GM19468 (cell line): ENCODE data around the gene SEC11C.
"Not testable (repeated sequence)": the region's sequence is repeated elsewhere in the genome, so short reads cannot be mapped to it uniquely, and the experiment has no call there.

Experiments
- ATAC-seq: cut with Tn5 transposase; IDR thresholded peaks from one replicate; pipeline ENCODE4 v1.9.1; 2021; ENCODE audit warnings: mild to moderate bottlenecking, moderate library complexity, moderate number of reproducible peaks; ENCODE audit not compliant: unreplicated experiment; ENCODE audit errors: extremely low read depth

Gene SEC11C

DNA sequence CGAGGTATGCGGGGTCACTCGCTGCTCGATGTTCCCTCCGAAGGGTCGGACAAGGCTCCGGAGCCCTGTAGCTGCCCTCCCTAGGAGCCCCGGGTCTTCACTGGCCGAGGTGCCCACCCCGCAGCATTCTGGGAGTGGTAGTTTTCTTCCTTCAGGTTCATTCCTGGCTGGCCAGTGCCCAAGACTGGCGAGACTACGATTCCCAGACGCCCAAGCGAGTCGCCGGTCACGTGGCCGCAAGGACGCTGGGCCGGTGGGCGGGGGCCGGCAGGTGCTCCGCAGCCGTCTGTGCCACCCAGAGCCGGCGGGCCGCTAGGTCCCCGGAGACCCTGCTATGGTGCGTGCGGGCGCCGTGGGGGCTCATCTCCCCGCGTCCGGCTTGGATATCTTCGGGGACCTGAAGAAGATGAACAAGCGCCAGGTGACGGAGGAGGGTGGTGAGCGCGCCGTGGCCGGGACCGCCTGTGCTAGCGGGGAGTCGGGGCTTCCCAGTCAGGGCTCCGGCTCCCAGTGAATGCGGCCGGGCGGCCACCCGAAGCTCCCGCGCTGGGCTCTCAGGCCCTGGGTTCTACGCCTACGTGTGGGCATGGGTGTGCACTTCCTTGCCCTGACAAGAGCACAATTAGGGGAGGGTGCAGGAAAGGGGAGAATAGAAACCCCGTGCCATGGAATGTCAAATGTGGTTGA, at the start of gene SEC11C:
TSS of gene SEC11C (plus strand) at position 270 of the 687 bp plus-strand sequence. CDS start at position 335, 65 bp downstream.
- ATAC-seq, result peak; percentile 78

DNA sequence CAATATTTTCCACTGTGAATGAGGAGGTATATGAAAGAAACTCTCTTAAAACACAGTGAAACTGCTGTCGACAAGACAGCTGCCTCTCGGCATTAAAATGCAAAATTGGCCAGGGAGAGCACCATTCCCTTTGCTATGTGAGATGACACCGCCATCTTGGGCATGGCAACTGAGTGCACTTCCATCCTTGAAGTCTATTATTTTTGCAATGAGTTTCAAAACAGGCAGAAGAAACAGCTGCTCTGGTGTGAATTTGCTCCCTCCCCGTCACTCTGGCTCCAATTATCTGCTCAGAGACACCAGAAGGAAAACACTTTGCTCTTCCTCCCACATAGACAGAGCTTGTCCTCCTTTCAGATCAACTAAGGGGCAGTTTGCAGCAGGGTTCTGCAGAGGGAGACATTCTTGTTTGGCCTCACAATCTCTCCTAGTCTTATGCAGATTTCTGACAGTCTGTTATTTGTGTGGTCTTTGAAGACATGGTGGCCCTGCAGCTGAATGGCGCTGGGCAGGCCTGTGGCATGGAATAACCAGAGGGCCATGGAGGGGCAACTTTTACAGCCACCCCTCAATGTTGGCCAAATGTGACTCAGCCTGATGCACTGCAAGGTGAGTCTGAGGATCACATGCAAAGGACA, 48.6 kb upstream of the SEC11C start:
- no peak for ATAC-seq

DNA sequence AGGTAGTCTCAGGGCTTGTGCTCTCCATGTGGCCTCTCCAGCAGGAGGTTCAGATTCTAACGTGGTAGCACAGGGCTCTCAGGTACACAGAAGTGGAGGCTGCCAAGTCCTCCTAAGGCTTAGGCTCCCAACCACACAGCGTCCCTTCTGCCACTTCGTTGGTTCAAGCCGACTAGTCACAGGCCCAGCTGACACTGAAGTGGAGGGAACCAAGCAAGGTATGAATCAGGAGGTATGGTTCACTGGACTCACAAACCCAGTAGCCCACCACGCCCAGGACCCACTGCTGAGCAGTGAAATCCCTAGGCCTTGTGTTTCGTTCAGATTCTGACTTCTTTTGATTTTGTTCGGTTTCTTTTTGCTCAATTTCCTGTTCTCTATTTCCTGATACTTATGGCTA, 46.0 kb upstream of the SEC11C start:
- ATAC-seq, result no peak

DNA sequence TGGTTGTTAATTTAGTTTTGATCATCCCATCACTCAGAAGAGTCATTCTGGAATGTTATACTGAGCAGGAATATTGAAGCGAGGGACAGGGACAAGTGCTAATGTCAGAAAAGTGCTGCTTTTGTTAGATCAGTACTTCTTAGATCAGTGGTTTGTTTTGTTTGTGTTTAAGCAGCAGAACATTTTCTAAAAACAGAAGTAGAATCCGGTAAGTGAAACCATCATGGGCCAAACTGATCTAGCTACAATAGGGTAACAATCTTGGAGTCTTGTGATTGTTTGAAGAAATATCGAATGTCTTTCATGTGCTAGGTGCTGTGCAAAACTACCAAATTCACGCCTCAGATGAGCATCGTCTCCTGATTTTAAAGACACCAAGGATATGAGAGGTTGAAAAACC, 45.1 kb upstream of the SEC11C start:
- no peak for ATAC-seq

DNA sequence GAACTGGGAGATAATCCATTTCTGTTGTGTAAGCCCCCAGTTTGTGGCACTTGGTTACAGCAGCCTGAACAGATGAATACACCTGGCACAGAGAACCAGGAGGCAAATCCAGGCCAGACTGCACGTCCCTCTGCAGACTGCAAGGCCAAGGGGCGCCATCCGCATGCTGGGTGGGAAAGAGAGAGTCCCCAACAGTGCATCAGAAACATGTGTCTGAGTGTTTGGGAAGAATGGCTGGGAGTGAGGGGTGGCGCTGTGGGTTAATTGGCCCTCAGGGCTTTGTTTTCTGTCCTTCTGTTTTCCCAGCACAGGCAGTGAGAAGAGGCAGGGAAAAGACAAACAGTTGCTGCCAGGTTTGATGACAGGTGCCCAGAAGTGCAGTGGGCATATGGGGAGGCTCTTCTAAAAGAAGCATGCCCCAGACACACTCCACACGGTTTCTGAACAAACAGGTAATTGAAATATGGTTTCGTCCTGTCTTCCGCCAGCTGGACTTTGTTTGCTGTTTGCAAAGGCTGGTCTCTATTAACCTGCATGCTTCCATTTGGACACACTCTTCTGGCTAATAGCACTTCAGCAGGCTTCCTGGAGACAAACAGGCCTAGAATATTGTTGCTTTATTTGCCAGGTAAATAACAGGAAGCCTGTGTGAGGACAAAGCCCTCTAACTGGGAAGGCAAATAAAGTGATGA, 43.4 kb upstream of the SEC11C start:
- no peak for ATAC-seq

DNA sequence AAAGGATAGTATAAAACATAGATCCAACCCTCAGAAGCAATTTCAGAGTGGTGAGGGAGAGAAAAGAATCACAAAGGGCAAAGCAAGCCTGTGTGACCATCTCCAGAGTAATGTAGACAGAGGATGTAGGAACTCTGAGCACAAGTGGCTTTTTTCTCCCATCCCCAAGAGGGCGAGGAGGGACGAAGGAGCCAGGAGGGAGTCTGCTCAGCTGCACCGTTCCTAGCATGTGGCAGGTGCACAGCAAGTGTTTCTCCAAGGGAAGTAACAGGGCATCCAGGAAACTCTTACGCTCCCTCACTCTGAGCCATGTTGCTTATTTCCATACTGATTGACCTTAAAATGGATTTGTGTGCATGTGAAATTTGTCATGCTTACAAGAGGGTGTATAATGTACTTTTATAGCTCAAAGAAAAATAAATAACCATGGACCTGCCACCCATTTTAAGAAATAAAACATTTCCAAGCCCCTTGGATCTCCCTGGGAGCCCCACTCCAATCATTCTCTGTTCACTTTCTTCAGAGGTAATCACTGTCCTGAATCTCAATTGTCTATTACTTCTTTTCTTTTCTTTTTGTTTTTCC, 37.8 kb upstream of the SEC11C start:
- ATAC-seq, result no peak

DNA sequence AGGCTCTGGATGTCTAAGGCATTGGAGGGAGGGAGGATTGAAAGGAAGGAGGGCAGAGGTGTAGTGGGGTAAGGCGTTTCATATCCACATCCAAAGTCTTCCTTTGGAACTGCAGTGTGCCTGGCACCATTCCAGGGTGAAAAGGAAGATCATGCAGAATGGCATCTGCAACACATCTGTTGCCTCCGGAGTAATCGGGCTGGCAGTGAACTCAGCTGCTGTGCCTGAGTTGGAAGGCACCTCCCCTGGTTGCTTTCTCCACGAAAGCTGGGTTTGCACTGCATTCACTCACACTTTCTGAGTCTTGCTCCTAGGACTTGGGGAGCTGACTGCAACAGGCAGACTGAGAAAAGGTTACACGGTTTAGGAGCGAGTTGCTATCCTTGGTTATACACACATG, 30.3 kb upstream of the SEC11C start:
- ATAC-seq, result no peak

DNA sequence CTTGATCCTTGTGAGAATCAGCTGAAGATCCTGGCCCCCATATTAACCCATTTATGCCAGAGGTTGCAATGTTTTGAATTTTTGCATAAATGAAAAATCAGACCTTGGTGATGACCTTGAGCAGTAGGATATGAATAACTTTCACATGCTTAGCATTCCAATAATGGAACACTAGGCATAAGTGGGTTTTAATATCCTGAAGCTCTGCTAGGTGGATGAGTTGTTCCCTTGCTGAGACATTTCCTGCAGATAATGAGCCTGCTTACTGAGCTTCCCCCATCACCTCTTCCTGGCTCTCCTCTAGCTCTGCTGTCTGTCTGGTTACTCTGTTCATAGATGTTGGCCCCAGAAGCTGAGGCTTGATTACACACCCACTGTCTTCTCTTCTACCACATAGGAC, 25.5 kb upstream of the SEC11C start:
- no peak for ATAC-seq

DNA sequence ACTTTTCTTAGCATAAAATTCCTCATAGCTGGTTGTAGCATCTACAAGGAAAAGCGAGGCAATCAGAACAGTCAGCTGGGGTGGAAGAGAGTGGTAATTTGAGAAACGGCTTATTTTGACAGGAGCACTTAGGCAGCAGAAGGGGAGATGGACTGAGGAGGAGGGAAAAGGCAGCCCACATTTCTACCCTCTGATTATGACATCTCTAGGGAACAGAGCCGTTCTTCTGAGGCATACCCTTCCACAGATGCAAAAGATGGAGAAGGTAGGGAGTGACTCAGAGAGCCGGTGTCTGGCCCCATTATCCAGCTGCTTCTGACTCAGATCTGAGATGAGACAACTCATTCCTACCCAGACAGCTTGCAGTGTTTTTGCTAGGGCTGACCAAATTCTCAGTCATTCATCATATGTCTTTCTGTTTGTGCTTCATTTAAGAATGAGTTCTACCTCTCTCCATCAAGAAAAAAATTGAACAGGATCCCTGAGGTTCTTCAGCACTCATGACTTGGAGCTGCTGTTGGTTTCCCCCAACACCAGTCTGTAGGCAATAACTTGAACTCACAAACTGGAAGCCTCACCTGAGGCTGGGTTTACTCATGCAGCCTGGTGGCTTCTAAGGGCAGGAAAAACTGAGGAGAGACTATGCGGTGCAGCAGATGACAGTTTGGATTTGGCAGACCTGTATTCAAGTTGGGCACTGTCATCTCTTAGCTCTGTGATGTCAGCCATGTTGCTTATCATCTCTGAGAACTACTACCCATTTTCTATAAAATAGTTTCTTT, 15.9 kb upstream of the SEC11C start:
- no peak for ATAC-seq

DNA sequence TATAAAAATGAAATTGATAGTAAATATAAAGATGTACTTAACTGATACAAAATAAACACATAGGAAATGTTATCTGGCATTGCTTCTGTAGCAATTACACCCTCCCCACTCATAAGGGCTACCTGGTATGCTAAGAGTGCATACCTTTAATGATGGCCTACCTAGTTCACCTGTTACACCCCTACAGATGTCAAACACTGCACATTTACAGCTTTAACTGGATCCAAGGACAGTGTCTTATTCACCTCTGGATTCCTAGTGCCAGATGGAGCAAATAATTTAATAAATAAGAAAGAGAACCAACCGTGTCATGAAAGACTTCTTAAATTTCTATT, 15.3 kb upstream of the SEC11C start:
- no peak for ATAC-seq

DNA sequence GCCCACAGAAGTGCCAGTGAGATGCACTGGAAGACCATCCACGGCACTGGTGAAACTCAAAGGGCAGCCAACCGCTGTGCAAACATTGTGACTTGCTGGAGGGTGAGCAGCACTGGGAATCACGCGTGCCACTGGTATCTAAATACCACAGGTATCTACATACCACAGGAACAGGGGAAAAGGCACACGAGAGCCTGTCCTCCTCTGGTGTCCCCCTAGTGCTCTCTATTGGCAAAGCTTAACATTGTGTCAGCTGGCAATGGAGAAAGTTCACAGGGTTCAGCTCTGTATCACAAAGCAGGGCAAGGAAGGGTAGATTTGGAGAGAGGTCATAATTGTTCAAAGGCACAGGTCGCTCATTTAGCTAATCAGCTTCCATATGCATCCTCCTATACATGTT, 12.6 kb upstream of the SEC11C start:
- no peak for ATAC-seq

DNA sequence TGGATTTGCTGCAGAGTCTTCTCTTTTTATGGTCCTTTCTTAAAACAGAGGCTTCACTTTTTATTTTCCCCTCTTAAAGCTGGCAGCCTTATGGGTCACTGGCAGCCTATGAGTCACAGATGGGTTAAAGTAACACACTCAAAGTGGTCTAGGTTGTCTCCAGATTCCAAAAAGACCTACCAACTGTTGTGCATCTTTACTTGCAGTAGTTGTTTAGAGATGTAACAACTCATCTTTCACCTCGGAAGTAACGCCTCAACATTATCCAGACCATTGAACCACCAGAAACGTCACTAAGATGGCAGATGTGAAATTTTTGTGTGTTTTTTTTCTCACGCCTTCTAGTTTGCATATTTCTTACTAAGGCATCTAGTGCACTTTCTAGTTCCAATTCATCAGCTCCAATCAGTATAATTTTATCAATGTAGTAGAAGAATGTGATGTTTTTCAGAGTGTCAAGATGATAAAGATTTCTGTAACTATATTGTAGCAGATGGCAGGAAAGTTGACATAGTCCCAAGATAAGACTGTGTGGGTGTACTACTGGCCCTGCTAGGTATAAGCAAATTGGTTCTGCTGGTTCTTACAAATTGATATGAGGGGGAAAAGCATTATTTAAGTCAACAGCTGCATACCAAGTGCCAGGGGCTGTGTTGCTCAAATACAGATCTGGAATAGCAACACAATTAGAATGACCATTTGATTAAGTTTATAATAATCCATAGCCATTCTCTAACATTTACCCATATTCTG, 9.6 kb upstream of the SEC11C start:
- ATAC-seq, result no peak

DNA sequence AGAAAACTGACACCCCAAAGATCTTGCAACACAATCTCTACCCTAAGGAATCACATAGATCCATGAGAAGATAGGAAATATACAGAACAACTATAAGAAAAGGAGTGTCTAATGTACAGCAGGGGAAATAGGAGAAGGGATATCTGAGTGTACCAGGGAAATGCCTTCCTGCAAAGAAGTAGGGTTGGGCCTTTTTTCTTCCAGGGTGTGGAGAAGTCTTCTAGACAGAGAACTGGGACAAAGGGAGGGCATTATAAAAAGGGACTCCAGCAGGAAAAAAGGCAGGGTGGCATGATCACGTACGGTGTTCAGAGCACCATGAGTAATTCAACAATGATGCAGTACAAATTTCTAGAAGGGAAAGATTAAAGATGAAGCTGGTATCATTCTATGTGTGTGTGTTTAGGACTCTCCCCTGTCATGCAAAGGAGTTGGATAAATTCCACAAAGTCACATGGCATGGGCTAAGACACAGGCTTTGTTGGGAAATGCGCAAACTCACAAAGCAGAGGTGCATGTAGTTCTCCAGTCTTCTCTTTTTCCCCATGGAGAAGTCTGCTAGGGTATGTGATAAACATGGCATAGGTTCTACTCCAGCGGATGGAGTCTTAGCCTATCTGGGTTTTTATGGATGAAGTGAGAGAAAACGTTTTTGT, 6.7 kb upstream of the SEC11C start:
- ATAC-seq, result no peak

DNA sequence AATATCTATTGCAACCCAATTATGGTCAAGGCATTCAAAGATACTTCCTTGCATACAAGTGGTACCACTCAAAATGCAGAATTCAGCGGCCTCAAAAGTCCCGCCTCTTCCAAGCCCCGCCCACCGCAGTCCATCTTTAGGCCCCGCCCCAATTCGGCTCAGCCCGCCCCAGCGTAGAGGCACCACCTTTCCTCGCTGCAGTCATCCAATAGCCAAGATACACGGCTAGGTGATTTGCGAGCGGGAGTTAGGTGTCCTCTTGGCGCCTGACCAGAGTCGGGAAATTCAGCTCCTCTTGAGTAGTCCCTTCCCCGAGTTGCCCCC, 431 bp upstream of the SEC11C start:
- peak; percentile 21 for ATAC-seq

DNA sequence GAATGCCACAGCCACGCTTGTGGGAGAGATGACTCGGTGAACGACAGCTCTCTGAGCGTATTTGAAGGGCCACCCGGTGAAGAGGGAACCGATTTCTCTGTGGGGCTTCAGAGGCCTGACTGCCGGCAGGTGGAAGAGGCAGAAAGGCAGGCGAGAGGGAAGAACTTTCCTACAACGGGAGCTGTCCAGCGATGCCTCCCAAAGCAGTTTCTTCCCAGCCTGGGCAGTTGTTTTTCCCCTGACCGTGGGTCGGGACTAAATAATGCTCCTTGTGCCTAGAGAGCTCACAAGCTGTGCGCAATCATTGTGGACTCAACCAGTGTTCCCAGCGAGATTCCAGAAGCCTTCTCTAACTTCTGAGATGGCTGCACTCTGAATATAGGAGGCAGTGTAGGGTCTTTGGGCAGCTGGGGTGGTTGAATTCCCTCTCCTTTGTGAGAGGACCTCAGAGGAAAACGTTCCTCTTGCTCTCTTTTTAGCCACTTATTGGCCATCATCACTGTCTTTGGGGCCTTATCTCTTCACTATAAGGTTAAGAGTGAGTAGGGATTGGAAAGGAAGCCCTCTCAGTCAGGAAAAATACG, 710 bp downstream of the SEC11C start:
- no peak for ATAC-seq

DNA sequence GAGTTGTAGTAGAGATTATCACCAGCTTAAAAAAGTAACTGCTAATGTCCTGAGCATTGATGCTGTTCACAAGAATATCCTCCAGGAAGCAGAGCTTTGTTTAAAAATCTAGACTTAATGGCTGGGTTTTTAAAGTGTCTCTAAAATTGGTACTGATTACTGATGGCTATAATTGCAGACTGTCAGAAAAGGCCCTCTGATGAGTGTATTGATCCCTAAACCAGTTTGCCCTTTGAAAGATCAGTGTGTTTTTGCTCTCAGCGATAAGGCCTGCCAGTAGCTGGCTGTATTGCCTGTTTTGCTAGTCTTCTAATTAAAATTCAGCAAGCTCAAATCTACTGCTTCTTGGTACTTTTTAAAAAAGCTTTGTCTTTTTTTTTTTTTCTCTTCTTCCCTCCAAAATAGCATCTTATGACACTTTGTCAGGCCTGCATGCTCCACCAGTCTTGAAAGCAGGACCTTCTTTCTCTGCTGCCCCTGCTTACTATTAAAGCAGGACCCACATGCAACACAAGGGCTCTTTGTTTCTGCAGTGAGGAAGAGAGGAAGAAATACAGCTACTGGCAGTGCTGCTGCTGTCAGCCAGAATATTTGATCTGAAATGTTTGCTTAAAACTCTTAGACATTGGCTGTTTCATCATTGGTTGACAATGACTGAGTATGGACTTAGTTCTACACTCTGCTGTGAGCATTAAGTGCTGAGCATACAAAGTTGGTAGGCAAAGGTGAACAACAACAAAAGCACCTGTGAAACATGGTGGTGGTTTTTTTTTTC, 1.8 kb downstream of the SEC11C start:
- no peak for ATAC-seq

DNA sequence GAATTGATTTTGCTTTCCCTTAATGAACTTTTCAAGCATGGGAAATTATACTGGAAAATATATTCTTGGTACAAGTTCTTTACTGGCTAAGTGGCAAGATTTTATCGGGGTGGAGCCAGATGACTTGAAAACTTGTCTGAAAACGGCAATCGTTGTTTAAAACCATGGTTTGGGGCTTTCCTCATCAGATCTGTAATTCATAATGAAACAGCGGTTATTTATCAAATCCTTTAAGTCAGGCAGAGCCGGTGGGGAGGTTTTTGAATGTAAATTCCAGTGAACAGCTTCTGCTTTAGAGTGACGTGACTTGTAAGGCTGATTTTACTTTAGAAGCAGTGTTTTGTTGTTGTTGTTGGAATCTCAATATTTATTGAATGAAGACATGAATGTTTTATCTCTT, 2.6 kb downstream of the SEC11C start:
- ATAC-seq, result no peak

DNA sequence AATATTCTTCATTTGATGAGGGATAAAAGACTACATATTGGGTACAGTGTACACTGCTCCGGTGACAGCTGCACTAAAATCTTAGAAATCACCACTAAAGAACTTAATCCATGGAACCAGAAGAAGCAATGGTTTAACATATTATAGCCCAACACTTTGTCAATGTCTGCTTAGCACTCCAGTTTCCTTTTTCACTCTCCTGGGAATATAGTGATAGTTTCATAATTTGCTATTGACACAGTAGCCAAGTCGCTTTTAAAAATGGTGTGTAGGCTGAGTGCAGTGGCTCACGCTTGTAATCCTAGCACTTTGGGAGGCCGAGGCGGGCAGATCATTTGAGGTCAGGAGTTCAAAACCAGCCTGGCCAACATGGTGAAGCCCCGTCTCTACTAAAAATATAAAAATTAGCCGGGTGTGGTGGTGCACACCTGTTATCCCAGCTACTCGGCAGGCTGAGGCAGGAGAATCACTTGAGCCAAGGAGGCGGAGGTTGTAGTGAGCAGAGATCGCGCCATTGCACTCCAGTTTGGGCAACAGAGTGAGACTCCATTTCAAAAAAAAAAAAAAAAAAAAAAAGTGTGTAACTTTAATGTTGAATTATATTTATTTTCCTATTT, 3.2 kb downstream of the SEC11C start:
- not testable (repeated sequence) for ATAC-seq
